Mesodermal cell (in vitro differentiated cells): ENCODE measurements around the gene ADAMTSL2.
A peak's percentile ranks its signal among the peaks of the same experiment; 100 is the strongest.

ENCODE experiments used
- H3K27ac ChIP-seq: 2 replicates; pipeline ENCODE4 v1.7.0; 2013; ENCODE audit warnings: mild to moderate bottlenecking, low read depth, low read length, moderate library complexity; ENCODE audit not compliant: severe bottlenecking
- H3K36me3 ChIP-seq: 2 replicates; pipeline ENCODE4 v1.7.1; 2013; ENCODE audit warnings: mild to moderate bottlenecking, low read length, moderate library complexity; ENCODE audit not compliant: control insufficient read depth, insufficient read depth
- H3K4me1 ChIP-seq: one replicate; pipeline ENCODE4 v1.7.1; 2013; ENCODE audit warnings: mild to moderate bottlenecking, low read length; ENCODE audit not compliant: insufficient read depth, control insufficient read depth, poor library complexity, severe bottlenecking
- H3K4me3 ChIP-seq: 2 replicates; pipeline ENCODE4 v1.7.0; 2013; ENCODE audit warnings: low read length, control low read depth, mild to moderate bottlenecking; ENCODE audit not compliant: insufficient read depth, poor library complexity, severe bottlenecking; ENCODE audit errors: extremely low read depth
- H3K9me3 ChIP-seq: 2 replicates; pipeline ENCODE4 v1.7.1; 2013; ENCODE audit warnings: mild to moderate bottlenecking, low read length, moderate library complexity; ENCODE audit not compliant: control insufficient read depth
- WGBS, 2 experiments: methylation state at CpG; one replicate each; pipeline ENCODE4 v1.1.5; 2013; ENCODE audit warnings: missing lambda C conversion rate in 2 of 2; ENCODE audit not compliant: insufficient coverage in 2 of 2; 5-methylcytosine and 5-hydroxymethylcytosine counted together

Gene ADAMTSL2

GRCh38 chr9:133553123-133553522, 18.6 kb downstream of the ADAMTSL2 start:
- WGBS, 2 experiments = 93 to 98% methylated on average over 10 of the region's 10 CpGs
- H3K4me3 ChIP-seq = no peak overlapping the region
- peaks cover 31% of the 10 kb centered on the region for H3K4me1 ChIP-seq
- H3K27ac ChIP-seq = no peak overlapping the region
- peaks cover 66% of the 10 kb centered on the region for H3K36me3 ChIP-seq
- H3K9me3 ChIP-seq = no peaks in the 10 kb centered on the region

GRCh38 chr9:133553973-133554713, 19.6 kb downstream of the ADAMTSL2 start:
- H3K27ac ChIP-seq = no peak overlapping the region
- H3K9me3 ChIP-seq = no peaks in the 10 kb centered on the region
- peaks cover 62% of the 10 kb centered on the region for H3K36me3 ChIP-seq
- H3K4me3 ChIP-seq = no peak overlapping the region
- H3K4me1 ChIP-seq = peaks cover 38% of the 10 kb centered on the region
- 84 to 87% methylated on average over 29 of the region's 31 CpGs for WGBS, 2 experiments

GRCh38 chr9:133554729-133555128, 20.2 kb downstream of the ADAMTSL2 start:
- Histone ChIP-seq H3K36me3 (peaks cover 58% of the 10 kb centered on the region), H3K4me3 (no peak overlapping the region), H3K9me3 (no peaks in the 10 kb centered on the region), H3K4me1 (peaks cover 43% of the 10 kb centered on the region), H3K27ac (no peak overlapping the region)
- WGBS, 2 experiments = 94 to 98% methylated on average over 8 of the region's 8 CpGs

GRCh38 chr9:133556354-133556753, 21.9 kb downstream of the ADAMTSL2 start:
- Histone ChIP-seq H3K4me1 (peaks cover 50% of the 10 kb centered on the region), H3K4me3 (no peak overlapping the region), H3K36me3 (peaks cover 59% of the 10 kb centered on the region), H3K27ac (peak overlapping the region; percentile 96), H3K9me3 (no peaks in the 10 kb centered on the region)
- 92 to 96% methylated on average over 5 of the region's 5 CpGs for WGBS, 2 experiments

GRCh38 chr9:133557581-133557980, 23.1 kb downstream of the ADAMTSL2 start:
- no peaks in the 10 kb centered on the region for H3K9me3 ChIP-seq
- WGBS, 2 experiments = 78 to 84% methylated on average over 8 of the region's 9 CpGs
- H3K4me3 ChIP-seq = no peak overlapping the region
- peaks cover 50% of the 10 kb centered on the region for H3K4me1 ChIP-seq
- peak overlapping the region; percentile 96 for H3K27ac ChIP-seq
- peaks cover 63% of the 10 kb centered on the region for H3K36me3 ChIP-seq

GRCh38 chr9:133558191-133559126, 24.0 kb downstream of the ADAMTSL2 start:
- 5 to 7% methylated on average over 24 to 26 of the region's 31 CpGs for WGBS, 2 experiments
- Histone ChIP-seq H3K27ac (peak overlapping the region; percentile 96), H3K36me3 (peaks cover 59% of the 10 kb centered on the region), H3K4me3 (no peak overlapping the region), H3K9me3 (no peaks in the 10 kb centered on the region), H3K4me1 (peaks cover 57% of the 10 kb centered on the region)

GRCh38 chr9:133560311-133560710, 25.8 kb downstream of the ADAMTSL2 start:
- H3K4me1 ChIP-seq = peaks cover 60% of the 10 kb centered on the region
- 95 to 96% methylated on average over 9 to 10 of the region's 15 CpGs for WGBS, 2 experiments
- no peak overlapping the region for H3K4me3 ChIP-seq
- H3K36me3 ChIP-seq = peaks cover 40% of the 10 kb centered on the region
- H3K27ac ChIP-seq = no peak overlapping the region
- H3K9me3 ChIP-seq = no peaks in the 10 kb centered on the region

- peaks cover 35% of the 10 kb centered on the region for H3K36me3 ChIP-seq
- H3K4me1 ChIP-seq = peaks cover 56% of the 10 kb centered on the region
- no peak overlapping the region for H3K27ac ChIP-seq
- H3K9me3 ChIP-seq = no peaks in the 10 kb centered on the region
- 95 to 97% methylated on average over 22 of the region's 22 CpGs for WGBS, 2 experiments
- no peak overlapping the region for H3K4me3 ChIP-seq
Measured at GRCh38 chr9:133560944-133561343, 26.4 kb downstream of the ADAMTSL2 start.

GRCh38 chr9:133561976-133562554, 27.6 kb downstream of the ADAMTSL2 start:
- H3K4me1 ChIP-seq = peaks cover 45% of the 10 kb centered on the region
- no peak overlapping the region for H3K4me3 ChIP-seq
- peaks cover 29% of the 10 kb centered on the region for H3K36me3 ChIP-seq
- WGBS, 2 experiments = 90 to 94% methylated on average over 7 to 26 of the region's 32 CpGs
- H3K27ac ChIP-seq = no peak overlapping the region
- H3K9me3 ChIP-seq = no peaks in the 10 kb centered on the region

- Histone ChIP-seq H3K4me3 (no peak overlapping the region), H3K4me1 (peaks cover 38% of the 10 kb centered on the region), H3K9me3 (no peaks in the 10 kb centered on the region), H3K36me3 (peaks cover 25% of the 10 kb centered on the region), H3K27ac (no peak overlapping the region)
- WGBS, 2 experiments = 93 to 100% methylated on average over 24 to 31 of the region's 54 CpGs
Measured at GRCh38 chr9:133562611-133563290, 28.2 kb downstream of the ADAMTSL2 start.
